Measurements from ENCODE around the gene NLRP5.

The NLRP5 gene

DNA sequence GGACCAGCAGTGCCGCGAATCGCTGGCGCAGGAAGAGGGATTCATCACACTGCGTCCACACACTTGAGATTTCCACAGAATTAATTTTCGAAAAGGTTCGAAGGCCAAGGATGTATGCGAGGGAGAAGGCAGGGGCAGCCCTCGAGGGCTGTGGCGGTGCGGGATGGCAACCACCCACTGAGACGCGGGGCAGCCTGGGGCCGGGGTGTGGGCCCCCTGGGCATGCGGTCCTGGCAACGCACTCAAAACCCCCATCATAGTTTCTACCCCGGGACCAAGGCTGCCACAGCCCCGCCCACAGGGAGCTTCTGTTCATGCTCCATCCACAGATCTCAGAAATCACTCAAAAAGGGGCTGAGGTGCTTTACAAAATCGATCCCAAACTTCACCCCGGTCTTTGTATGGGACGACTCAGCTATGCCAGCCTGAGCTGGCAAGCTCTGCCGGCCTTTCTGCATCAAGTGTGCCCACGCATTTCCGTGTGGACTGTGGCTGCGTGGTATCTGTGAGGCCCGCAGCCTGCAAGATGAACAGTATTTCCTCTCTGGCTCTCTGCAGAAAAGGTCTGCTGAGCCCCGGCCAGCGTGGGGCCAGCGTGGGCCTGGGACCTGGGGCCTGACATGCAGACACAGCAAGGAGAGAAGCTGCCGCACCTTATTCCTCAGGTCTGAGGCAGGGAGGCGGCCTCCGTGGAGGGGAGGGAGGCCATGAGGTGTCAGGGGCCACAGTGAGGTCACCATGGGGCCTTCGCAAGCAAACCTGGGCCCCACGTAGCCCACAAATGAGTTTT lies 115.4 kb downstream of the NLRP5 start:
- no peak for TF ChIP-seq CTCF (conservative IDR thresholded peaks at IDR 0.05)
- no peak overlapping the region for H3K27ac ChIP-seq

DNA sequence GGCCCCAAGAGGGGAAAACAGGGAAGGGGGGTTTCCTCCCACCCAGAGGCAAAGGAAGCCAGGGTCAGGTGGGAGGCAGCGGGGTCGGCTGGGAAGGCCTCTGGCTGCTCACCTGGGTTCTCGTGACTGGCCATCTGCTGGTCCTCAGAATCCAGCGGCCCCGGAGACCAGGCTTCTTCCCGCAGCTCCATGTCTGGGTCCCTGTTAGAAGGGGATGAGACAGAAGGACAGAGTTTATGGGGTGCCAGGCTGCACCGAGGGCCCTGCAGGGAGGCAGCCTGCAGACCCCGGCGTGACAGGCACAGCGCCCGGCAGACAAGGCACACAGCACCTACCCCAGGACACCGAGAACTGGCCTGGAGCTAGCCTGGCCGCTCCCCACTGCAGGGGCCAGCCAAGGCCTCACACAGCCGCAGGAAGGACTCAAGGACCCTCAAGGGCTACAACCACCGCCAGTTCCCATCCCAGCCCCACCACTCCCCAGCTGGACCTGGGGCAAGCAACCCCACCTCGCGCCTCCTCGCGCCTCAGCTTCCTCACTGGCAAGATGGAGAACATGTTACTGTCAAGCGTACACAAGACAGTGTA lies 116.5 kb downstream of the NLRP5 start:
- no peak overlapping the region for H3K27ac ChIP-seq

DNA sequence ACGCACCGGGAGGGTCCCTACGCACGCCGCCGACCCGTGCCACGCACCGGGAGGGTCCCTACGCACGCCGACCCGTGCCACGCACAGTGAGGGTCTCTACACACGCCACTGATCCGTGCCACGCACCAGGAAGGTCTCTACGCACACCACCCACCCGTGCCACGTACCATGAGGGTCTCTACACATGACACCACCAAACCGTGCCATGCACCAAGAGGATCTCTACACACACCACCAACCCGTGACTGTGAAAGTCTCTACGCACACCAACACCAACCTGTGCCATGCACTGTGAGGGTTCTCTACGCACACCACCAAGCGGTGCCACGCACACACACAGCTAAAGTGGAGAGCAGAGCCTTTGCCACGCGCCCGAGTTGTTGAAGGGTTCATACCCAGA lies 117.8 kb downstream of the NLRP5 start:
- peak overlapping the region; percentile 91 for H3K27ac ChIP-seq
- no peak for TF ChIP-seq CTCF (conservative IDR thresholded peaks at IDR 0.05)

More for the DNA sequence above, 116.5 kb downstream of the NLRP5 start:
- no peak for TF ChIP-seq CTCF (conservative IDR thresholded peaks at IDR 0.05)

GRCh38 chr19:56105090-56105701 lies 118.6 kb downstream of the NLRP5 start:
- TF ChIP-seq CTCF (conservative IDR thresholded peaks at IDR 0.05), result peak; percentile 97
- H3K27ac ChIP-seq, result peak overlapping the region; percentile 91

DNA sequence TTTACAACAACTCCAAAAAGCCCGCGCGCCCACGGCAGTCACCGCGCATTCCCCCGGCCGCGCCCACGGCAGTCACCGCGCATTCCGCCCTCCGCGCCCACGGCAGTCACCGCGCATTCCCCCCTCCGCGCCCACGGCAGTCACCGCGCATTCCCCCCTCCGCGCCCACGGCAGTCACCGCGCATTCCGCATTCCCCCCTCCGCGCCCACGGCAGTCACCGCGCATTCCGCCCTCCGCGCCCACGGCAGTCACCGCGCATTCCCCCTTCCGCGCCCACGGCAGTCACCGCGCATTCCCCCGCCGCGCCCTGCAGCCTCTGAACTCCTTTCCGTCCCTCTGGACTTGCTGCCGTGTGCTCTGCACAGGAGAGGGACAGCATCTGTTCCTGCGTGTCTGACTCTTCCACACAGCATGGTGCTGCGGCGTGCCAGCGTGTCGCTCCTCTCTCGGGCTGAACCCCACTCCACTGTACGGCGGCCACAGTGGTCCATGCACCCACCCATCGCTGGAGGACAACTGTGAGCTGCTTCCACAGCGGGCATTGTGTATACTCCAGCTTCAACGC lies 119.3 kb downstream of the NLRP5 start:
- peak overlapping the region; percentile 91 for H3K27ac ChIP-seq

DNA sequence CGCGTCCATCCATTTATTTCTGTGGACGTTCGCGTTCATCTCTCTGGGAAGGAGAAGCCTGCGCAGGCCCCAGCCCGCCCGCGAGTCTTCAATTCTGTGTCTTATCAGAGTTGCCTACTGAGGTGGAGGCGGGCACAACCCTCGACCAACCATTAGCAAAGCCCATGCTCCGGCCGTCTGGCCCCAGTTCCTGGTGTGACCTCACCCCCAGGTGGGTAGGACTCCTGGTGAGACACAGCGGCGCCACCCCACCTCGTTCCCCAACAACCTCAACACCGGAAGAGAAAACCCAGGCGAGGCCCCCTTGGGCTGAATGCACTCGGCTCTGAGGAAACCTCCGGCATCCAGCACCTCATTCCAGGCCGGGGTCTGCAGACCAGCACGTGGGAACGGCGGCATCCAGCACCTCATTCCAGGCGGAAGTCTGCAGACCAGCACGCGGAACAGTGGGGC lies 119.8 kb downstream of the NLRP5 start:
- no peak for TF ChIP-seq CTCF (conservative IDR thresholded peaks at IDR 0.05)
- peak overlapping the region; percentile 91 for H3K27ac ChIP-seq

DNA sequence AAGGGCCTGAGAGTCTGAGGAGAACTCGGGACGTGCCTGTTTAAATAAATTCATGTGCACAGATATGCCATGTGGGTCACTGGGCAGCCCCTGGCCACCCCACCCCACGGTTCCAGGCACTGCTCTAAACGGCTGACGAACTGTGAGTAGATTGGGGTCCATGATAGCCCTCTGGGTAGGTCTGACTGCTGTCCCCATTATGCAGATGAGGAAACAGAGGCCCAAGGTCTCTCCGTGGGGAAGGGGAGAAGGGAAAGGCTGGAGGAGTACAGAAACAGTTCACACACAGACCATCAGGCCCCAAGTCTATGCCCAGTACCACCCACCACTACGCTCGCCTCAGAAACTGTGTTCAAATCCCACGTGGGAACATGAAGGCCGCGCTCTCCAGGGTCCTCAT lies 120.4 kb downstream of the NLRP5 start:
- no peak for TF ChIP-seq CTCF (conservative IDR thresholded peaks at IDR 0.05)
- peak overlapping the region; percentile 91 for H3K27ac ChIP-seq

All from VCaP (cell line).